Lower leg skin (tissue), 3 donors: ENCODE data around the gene GPSM3.

Experiments used
- POLR2A ChIP-seq, 2 donors: fragments of 450-650 bp; IDR thresholded peaks; one replicate each; pipeline ENCODE4 v1.6.1; 2016 to 2017; ENCODE audit warnings: antibody characterized with exemption in 2 of 2, mild to moderate bottlenecking in 1 of 2, moderate library complexity in 1 of 2
- TF ChIP-seq, protein P1 (sequence below), 3 donors: fragments of 450-650 bp; IDR thresholded peaks; one replicate each; pipeline ENCODE4 v1.5.1; 2016; ENCODE audit warnings: antibody characterized with exemption in 3 of 3, mild to moderate bottlenecking in 3 of 3, moderate library complexity in 2 of 3

GRCh38 chr6:32240686-32241085, 48.2 kb upstream of the GPSM3 start:
- TF ChIP-seq, protein P1, sequence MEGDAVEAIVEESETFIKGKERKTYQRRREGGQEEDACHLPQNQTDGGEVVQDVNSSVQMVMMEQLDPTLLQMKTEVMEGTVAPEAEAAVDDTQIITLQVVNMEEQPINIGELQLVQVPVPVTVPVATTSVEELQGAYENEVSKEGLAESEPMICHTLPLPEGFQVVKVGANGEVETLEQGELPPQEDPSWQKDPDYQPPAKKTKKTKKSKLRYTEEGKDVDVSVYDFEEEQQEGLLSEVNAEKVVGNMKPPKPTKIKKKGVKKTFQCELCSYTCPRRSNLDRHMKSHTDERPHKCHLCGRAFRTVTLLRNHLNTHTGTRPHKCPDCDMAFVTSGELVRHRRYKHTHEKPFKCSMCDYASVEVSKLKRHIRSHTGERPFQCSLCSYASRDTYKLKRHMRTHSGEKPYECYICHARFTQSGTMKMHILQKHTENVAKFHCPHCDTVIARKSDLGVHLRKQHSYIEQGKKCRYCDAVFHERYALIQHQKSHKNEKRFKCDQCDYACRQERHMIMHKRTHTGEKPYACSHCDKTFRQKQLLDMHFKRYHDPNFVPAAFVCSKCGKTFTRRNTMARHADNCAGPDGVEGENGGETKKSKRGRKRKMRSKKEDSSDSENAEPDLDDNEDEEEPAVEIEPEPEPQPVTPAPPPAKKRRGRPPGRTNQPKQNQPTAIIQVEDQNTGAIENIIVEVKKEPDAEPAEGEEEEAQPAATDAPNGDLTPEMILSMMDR (IDR thresholded peaks at IDR 0.05): no peak
- no peak for TF ChIP-seq POLR2A (IDR thresholded peaks at IDR 0.05)
